Measurements from ENCODE around the gene PRPS1L1.

Gene PRPS1L1

DNA sequence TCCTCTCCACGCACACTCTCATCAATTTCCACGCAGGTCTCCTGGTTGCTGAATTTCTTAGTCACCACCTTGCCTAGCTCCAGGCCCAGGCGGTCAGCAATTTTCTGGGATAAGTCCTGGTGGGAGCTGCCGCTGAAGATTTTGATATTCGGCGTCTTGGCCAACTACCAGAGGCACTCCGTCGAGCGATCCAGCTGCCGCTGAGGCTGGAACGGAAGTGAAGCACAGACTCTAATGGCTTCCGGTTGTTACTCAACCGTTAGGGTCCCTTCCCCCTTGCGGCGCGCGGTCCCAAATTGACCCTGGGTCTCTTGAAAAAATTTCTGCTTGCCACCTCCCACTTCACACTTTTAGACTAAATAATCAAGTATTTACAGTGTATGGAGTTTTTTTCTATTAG is at the start of gene PRPS1L1:
Gene PRPS1L1, minus strand, starts transcription at position 219 of the 400 bp plus-strand sequence.
- no peak for DNase-seq (ENCODE audit: low read depth in 2 of 2)

DNA sequence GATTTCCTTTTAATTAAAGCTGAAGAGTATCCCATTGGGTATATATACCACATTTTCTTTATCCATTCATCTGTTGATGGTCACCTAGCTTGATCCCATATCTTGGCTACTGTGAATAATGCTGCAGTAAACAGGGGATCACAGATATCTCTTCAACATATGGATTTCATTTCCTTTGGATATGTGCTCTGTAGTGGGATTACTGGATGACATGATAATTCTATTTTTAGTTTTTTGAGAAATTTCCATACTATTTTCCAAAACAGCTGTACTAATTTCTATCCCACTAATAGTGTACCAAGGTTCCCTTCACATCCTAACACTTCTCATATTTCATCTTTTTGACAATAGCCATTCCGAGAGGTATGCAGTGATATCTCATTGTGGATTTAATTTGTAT is 48.8 kb upstream of the PRPS1L1 start:
- no peak for DNase-seq (ENCODE audit: low read depth in 2 of 2)

DNA sequence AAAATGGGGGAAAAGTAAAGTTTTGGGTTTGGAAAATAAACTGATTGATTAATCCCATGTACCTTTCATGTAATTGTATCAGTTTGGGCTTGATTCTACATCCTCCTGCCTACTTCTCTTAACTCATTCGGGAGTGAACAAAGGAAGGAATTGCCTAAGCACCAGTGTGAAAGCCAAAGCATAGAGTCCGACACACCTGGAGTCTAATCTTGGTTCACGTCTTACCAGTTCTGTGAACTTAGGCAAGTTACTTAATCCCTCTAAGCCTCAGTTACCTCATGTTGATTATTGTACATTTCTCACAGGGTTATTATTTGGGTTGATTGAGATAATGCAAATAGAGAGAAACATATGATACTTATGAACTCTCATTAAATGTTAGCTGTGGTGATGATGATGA is 41.1 kb upstream of the PRPS1L1 start:
- DNase-seq (ENCODE audit: low read depth in 2 of 2): no peak

DNA sequence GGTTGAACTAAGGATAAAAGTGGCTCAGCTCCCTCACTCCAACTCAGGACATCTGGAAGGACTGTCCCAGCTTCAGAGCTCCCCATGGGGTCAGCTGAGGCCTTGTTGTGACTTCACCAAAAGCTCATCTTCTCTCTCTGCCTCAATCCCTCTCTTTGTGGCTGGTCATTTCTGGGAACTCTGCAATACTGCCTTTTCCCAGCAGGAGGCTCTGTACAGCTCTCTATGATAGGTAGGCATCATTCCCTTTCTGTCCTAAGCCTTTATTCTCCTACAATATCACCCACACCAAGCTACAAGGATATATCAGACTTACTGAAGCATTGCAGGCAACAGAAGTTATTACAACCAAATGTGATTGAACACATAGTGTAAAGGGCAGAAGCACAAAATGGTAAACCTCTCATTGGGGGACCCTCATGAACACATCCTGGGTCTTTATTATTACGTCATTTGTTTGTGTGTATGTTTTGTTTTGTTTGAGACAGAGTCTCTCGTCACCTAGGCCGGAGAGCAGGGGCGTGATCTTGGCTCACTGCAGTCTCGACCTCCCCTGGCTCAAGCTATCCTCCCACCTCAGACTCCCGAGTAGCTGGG is 36.7 kb upstream of the PRPS1L1 start:
- DNase-seq (ENCODE audit: low read depth in 2 of 2): no peak

DNA sequence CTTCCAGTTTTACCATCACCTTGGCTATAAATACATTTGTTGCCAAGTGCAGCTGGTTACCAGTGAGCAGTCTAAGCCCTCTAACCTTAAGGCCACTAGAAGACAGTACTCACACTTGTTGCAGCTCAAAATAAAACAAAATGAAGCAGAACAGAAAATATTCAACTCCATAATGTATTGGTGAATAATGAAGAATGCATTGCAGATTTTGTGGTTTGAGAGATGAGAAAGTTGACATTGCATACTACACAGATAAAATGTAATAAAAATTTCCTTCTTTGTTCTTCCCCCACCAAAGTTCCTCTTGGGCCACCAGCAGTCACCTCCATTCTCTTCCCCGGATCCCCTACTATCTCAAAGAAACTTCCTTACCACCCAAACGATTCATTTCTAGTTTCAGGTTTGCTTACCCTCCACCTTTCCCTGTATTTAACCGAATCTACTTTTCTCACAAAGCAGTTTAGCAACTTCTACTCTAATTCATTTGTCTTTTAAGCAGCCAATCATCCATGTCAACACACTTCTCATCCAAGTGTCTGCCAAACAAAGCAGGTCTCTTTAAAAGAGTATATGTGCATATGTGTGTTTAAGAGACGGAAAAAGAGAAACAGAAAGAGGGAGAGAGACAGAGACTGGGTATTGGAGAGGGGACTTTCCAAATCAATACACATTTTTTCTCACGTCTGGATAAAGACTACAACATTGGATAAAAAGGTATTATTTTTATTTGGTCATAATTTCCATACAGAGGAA is 35.7 kb upstream of the PRPS1L1 start:
- no peak for DNase-seq (ENCODE audit: low read depth in 2 of 2)

DNA sequence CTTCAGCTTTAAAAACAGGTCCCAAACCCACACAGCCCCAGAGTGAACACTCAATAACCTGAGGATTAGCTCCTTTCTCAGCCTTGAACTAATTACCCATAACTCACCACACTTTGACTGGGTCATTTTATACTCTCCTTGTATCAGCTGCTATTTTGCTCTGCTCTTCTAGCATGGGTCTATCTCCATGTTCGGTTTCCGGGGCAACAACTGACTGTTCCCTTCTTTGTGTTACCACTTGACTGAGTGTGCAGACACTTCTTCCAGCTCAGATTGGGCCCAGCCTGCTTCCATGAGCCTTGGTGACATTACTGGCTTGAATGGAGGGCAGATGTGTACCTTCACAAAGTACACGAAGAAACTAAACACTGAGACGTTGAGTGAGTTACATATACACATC is 31.5 kb upstream of the PRPS1L1 start:
- no peak for DNase-seq (ENCODE audit: low read depth in 2 of 2)

DNA sequence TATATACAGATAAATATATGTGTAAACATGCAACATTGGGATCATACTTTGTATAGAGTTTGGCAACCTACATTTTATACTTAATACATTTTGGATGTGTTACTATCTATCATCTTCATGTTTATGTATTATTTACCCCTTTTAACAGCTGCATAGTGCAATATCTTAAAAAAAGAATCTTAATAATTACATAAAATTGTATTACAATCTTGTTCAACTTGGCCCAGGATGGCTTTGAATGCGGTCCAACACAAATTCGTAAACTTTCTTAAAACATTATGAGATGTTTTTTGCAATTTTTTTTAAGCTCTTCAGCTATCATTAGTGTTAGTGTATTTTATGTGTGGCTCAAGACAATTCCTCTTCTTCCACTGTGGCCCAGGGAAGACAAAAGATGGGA is 26.3 kb upstream of the PRPS1L1 start:
- DNase-seq (ENCODE audit: low read depth in 2 of 2): no peak

DNA sequence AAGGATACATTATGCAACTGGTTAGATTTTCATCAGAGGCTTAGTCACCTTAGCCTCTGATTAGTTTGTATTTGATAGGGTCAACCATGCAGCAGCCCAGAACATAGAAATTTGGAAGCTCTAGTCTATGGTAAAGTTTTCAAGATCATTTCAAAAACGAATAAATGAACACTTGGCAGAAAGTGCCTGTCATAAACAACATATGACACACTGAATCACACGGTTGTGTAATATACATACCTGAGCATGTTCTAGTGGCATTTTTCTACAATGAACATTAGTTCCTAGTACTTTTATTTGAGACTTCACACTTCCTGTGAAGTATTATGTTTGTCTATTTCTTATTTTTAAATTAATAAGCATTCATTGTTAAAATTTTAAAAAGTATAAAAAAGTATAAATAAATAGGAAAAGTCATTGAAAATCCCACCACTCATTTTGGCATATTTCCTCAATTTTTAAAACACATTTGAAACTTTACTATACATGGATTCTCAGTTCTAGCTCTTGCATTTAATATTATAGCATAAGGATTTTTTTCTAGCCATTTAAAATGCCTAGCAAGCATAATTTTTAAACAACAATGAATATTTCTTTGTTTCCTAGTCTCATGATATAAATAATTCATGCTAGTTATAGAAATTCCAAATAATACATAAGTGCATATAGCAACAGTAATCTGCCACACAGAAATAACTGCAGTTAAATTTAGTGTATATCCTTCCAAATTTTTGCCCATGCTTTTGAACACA is 25.7 kb upstream of the PRPS1L1 start:
- DNase-seq (ENCODE audit: low read depth in 2 of 2): no peak

DNA sequence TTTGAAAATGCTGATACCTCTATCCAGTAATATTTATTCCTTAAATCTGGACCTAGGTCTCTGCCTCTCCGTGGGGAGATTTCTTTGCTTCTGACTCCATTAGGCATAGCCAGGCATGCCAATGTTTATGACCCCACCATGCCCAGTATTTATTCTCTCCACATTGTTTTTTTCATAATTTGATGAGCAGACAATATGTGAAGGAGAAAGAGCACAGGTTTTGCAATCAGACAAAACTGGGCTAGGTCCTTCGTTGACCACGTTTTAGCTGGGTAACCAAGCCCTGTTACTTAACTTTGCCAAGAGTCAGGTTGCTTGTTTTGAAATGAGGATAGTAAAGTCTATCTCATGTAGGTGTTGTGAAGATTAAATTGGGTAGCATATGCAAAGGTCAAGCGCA is 21.6 kb upstream of the PRPS1L1 start:
- no peak for DNase-seq (ENCODE audit: low read depth in 2 of 2)

DNA sequence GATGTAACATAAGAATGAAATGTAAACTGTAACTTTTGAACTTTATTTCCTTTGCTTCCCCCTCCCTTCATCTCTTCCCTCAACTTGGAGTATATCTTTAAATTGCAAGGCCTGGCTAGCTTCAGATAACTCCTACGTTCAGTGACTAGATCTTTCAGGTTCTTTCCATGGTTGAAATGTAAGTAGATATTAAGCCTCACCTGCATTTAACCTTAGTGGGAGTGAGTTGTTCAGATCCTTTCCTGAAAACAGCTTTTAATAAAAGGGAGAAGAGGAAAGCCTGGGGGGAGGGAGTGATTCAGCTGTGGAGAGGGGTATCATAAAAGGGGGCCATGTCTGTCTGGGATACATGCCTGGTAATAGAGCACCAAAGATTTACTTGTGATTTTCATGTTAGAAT is 19.0 kb upstream of the PRPS1L1 start:
- no peak for DNase-seq (ENCODE audit: low read depth in 2 of 2)

DNA sequence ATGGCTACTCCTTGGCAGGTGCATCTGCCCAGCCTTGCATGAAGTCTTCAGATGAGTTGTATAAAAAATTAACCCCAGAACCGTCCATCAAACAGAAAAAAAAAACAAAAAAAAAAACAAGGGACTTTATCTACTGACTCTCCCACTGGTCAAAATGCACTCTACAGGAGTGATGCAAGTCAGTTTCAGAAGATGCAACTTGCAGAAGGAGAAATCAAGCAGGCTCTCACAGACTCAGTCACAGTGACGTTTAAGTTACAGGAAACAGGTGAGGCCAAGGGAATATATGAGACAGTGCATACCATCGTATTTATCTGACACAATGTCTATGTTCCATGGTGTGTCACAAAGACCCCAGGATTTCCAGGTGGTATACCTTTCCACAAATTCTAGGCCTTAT is 17.5 kb upstream of the PRPS1L1 start:
- DNase-seq (ENCODE audit: low read depth in 2 of 2): no peak

DNA sequence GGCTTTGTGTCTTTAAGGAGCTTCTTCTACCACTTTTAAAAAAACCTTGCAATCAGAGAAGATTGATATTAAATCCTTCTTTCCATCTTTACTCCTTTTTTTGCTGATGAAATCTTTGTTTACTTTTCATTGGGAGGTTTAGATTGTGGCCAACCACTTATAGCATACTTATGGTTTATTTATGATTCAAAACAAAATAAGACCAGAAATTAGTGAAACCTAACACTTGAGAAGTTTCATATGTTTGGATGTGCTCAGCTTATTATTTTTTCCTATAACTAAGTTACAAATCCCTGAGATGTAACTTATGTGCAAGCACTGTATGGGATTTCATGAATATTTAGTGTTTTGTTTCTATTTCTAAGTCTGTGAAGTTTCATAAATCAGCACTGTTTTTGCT is 13.5 kb upstream of the PRPS1L1 start:
- no peak for DNase-seq (ENCODE audit: low read depth in 2 of 2)

DNA sequence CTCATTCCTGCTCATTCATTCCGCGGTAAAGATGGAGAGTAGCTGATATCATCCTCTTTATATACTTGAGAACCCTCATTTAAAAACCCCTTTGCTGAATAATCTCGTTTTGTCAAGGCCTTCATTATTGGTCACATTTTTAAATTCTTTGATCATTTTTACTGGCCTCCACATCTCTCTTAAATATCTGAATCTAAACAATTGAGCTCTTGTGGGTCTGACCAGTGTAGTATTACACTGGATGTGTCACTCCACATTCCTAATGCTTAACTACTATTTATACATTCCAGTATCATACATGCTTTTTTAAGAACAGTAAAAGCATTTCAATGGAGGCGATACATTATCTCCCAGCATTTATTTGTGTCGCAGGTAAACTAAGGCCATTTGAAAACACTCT is 12.6 kb upstream of the PRPS1L1 start:
- DNase-seq (ENCODE audit: low read depth in 2 of 2): no peak

DNA sequence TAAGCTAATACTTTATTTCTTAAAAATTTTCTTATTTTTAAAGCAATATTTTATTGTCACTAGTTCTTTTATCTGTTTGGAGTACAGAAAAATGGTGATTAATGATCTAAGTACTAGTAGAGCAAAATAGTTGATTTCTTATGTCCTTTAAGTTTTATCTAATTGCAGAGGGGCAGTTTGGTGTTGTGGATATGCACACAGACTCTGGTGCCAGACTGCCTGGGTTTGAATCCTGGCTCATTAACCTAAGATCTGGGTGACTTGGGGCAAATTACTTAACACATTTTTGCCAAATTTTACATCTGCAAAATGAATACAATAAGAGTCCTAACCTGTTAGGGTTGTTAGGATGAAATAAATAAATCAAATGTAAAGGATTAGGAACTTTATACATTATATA is 10.7 kb upstream of the PRPS1L1 start:
- no peak for DNase-seq (ENCODE audit: low read depth in 2 of 2)

DNA sequence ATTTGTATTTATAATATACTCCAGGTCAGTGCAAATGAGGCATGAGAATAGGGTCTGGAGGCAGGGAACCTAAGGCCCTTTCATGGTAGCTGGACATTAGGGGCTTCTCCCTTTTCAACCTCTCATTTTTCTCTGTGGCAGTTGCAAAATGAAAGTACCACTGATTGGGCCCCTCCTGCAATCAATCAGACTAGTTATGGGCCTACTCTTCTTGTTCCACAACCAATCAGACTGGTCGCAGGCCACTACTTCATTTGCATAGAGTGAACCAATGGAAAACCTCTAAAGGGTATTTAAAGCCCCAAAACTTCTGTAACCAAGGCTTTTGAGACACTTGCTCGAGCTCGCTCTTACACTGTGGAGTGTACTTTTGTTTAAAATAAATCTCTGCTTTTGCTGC is 10.0 kb upstream of the PRPS1L1 start:
- no peak for DNase-seq (ENCODE audit: low read depth in 2 of 2)

DNA sequence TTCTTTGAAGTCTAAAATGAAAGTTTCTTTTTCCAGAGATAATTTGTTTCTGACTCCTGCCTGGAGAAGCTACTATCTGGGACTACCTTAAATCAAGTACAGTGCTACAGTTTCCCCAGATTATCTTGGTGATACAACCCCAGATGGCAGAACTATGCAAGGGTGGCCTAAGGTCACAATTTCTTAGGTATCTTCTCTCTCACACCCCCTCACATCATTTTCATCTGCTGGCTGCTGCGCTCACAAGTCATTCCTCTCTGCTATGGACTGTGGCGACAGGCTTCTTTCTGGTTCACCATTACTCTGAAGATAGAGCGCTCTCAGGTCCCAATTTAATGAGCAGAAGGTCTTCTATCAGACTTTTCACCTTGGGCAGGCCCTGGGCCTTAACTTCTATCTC is 9.1 kb upstream of the PRPS1L1 start:
- no peak for DNase-seq (ENCODE audit: low read depth in 2 of 2)

DNA sequence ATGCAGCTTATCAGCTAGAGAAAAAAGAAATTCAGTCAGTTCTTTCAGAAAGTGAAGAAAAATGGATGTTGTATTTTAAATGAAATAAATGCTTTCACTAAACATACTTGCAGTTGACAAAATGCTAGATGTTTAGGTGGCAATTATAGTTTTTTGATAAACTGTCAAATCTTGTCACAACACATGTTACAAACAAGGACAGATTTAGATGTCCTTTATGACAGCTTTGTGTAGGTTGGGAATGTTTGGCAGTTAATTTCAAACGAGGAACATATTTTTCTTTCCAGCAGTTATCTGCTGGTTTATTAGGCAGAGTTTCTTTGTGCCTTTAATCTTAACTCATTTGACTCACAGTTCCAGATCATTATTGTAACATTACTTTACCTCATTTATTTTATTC is 3.1 kb upstream of the PRPS1L1 start:
- DNase-seq (ENCODE audit: low read depth in 2 of 2): no peak

DNA sequence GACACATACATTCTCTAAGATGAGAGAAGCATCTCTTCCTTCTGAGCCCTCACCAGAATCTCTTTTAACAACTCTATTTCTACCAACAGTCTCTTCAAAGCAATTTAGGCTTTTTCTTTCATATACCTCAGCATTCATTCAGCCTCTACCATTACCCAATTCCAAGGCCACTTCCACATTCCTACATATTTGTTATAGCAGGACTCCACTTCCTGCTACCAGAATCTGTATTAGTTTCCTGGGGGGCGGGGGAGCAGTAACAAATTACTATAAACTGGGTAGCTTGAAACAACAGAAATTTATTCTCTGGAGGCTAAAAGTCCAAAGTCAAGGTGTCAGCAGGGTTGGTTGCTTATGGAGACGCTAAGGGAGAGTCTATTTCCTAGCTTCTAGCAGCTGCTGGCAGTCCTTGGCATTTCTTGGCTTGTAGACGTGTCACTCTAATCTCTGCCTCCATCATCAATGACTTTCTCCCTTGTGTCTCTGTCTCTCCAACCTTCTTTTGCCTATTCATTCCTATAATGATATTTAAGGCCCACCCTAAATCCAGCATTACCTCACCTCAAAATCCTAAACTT is 7.4 kb downstream of the PRPS1L1 start:
- no peak for DNase-seq (ENCODE audit: low read depth in 2 of 2)

DNA sequence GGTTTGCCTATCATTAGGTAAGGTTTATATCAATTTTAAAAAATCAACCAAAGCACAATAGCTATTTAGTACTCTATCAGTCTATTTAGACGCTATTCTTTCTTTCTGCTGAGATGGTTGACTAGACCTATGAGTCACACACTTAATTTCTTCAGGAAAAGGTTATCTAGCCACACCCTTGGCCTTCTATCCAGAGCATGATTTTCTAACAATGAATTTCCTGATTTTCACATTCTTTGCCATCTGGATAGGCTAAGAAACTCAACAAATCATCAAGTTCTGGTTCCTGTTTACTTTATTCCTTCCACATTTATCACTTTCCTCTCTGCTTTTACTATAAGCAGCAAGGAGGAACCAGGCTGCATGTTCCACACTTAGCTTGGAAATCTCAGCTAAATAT is 8.1 kb downstream of the PRPS1L1 start:
- no peak for DNase-seq (ENCODE audit: low read depth in 2 of 2)

DNA sequence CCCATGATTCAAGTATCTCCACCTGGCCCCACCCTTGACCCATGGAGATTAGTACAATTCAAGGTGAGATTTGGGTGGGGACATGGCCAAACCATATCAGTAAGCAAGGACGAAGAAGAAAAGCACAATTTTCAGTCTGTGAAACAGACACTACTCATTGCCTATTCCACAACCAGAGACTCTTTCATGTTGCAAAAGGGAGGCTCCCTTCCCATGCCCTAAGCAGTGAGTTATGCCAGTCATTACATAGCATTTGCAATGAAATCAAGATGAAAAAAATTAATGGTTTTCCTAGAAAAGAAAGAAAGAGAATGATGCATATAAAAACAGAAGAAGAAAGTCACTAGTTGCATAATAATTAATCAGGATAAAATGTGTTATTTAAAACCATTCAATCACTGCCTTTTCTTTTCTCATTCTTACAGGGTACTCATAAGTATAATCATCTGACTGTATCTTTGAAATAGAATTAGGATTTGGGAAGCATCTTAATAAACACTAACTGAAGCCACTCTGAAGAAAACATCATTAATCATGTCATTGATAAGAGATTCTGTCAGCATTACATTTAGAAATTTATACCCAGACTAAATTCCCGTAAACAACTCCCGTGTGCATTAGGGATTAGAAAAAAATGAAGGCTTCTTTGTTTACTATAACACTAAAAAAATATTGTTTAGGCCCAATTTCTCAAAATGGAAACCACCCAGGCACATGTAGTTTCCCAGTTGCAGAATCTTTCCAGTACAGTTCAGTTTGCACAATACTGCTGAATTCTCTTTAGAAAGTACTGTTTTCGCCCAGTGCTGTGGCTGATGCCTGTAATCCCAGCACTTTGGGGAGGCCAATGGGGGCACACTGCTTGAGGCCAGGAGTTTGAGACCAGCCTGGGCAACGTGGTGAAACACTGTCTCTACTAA is 9.1 kb downstream of the PRPS1L1 start:
- DNase-seq (ENCODE audit: low read depth in 2 of 2): no peak

DNA sequence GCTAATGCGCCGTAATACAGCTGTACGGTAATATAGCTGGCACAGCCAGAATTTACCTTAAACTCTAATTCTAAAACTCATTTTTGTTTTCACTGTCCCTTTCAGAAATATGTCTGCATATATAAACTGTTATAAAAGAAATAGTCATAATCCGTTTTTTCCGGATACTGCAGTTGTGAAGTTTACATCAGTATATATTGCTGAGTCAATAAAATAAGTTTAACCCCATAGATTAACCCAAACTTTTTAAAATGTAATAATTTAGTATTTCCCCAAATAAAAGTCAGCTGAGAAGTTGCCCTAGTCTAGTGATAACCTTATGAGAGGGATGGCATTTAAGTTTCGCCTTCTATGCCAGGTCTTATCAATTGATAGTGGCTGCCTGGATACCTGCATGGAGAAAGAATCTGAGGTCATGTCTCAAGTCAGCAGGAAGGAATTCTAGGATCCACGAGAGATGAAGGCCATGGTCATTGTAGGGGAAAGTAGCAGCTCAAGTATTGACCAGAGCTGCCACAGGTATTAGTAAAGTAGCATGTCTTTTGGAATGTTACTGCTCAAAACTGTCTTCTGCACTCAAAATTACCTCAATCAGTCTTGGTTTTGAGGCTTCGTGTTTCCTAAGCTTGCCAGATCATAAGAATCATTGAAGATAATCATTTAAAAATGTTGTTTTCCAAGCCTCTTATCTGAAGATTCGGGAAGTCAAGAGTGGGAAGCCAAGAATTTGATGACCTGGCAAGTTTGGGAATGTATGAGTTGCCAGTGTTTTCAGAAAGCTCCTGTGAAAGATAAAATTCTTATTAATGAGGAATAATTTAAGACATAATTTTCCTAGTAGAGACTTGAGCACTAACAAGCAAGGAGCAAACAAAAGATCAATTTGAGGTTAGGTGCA is 10.8 kb downstream of the PRPS1L1 start:
- no peak for DNase-seq (ENCODE audit: low read depth in 2 of 2)
